Right lung (tissue), 10 donors: Measurements from ENCODE around the gene GTF2B. TPM values are rescaled to one million over a fixed set of nuclear protein-coding genes. Genes with fewer than 3 reads are reported as not detected.
A peak's percentile ranks its signal among the peaks of the same experiment; 100 is the strongest.
"Not testable (repeated sequence)": the region's sequence is repeated elsewhere in the genome, so short reads cannot be mapped to it uniquely, and the experiment has no call there.

Source experiments
- DNase-seq, 2 donors: peaks; one replicate each; pipeline ENCODE4 v3.0.0-alpha.2; 2013
- long read RNA-seq, 8 donors: transcript quantifications; one replicate each; lab custom pipeline, GENCODE V29; 2026
- polyA plus RNA-seq, 5 donors: library from polyadenylated mRNA; unstranded; fragments of 120-200 nt; gene quantifications; one replicate each; pipeline versions ENCODE4 v1.2.1 to v1.2.3, GENCODE V29; 2013; ENCODE audit warnings: inconsistent platforms in 1 of 5, low replicate concordance in 1 of 5; ENCODE audit not compliant: insufficient read length in 5 of 5, insufficient read depth in 1 of 5

GTF2B gene
- 10 to 100 TPM; 41.6 to 46.7 (median 43.6) TPM for polyA plus RNA-seq
- long read RNA-seq, donor 1, transcript GTF2B-201 (7 exons, 1,351 nt): major isoform, 23 of 35 reads
- long read RNA-seq, donor 1, partial matches to known transcripts: 12 of 35 reads
- long read RNA-seq, donor 1, other reads (novel, unspliced or antisense): 0 of 35 reads
- long read RNA-seq, donor 2, transcript GTF2B-201 (7 exons, 1,351 nt): major isoform, 21 of 21 reads
- long read RNA-seq, donor 2, partial matches to known transcripts: 0 of 21 reads
- long read RNA-seq, donor 2, other reads (novel, unspliced or antisense): 0 of 21 reads
- long read RNA-seq, donor 3, transcript GTF2B-201 (7 exons, 1,351 nt): major isoform, 14 of 71 reads
- long read RNA-seq, donor 3, partial matches to known transcripts: 57 of 71 reads
- long read RNA-seq, donor 3, other reads (novel, unspliced or antisense): 0 of 71 reads
- long read RNA-seq, donor 4, transcript GTF2B-201 (7 exons, 1,351 nt): major isoform, 15 of 15 reads
- long read RNA-seq, donor 4, partial matches to known transcripts: 0 of 15 reads
- long read RNA-seq, donor 4, other reads (novel, unspliced or antisense): 0 of 15 reads
- long read RNA-seq, donor 5, transcript GTF2B-201 (7 exons, 1,351 nt): major isoform, 24 of 30 reads
- long read RNA-seq, donor 5, partial matches to known transcripts: 6 of 30 reads
- long read RNA-seq, donor 5, other reads (novel, unspliced or antisense): 0 of 30 reads
- long read RNA-seq, donor 6, transcript GTF2B-201 (7 exons, 1,351 nt): major isoform, 28 of 93 reads
- long read RNA-seq, donor 6, partial matches to known transcripts: 65 of 93 reads
- long read RNA-seq, donor 6, other reads (novel, unspliced or antisense): 0 of 93 reads
- long read RNA-seq, donor 7, transcript GTF2B-201 (7 exons, 1,351 nt): major isoform, 15 of 58 reads
- long read RNA-seq, donor 7, partial matches to known transcripts: 43 of 58 reads
- long read RNA-seq, donor 7, other reads (novel, unspliced or antisense): 0 of 58 reads
- long read RNA-seq, donor 8, transcript GTF2B-201 (7 exons, 1,351 nt): major isoform, 7 of 7 reads
- long read RNA-seq, donor 8, partial matches to known transcripts: 0 of 7 reads
- long read RNA-seq, donor 8, other reads (novel, unspliced or antisense): 0 of 7 reads

DNA sequence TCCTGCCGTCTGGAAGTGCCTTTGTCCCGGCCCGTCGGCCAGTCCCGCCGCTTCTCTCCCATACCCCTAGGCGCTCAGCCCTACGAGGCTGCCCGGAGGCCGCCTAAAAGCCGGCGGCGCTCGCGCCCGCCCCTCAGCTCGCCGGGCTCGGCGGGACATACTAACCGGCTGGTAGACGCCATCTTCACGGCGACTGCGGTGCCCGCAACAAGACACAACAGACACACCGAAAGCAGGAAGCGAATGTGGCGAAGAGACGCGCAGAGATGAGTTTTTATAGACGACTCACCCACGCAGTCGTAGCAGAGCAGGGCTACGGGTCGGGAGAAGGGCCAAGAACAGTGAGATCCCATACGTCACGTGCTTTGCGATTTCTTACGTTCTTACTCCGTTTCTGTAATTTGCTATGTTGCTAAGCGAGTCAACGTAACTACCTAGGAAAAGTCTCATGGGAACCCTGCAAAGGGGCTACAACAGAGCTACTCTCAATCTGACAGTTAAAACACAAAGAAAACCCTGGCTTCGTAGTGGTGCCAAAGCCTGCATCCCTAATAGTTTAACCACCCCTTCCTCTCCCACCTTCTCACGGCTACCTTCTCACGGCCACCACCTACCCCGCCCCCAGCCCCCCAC, at the start of gene GTF2B:
GTF2B (minus strand) TSS at position 250 of the 633 bp plus-strand sequence; CDS start at position 182, 68 bp downstream.
- DNase-seq: peak; percentile 92 to 94

GRCh38 chr1:88938528-88938927, 47.2 kb upstream of the GTF2B start:
- not testable (repeated sequence) for DNase-seq

- no peak for DNase-seq
These were observed 45.5 kb upstream of the GTF2B start for GRCh38 chr1:88936760-88937342.

- no peak for DNase-seq
These were observed 44.8 kb upstream of the GTF2B start for GRCh38 chr1:88936223-88936523.

DNA sequence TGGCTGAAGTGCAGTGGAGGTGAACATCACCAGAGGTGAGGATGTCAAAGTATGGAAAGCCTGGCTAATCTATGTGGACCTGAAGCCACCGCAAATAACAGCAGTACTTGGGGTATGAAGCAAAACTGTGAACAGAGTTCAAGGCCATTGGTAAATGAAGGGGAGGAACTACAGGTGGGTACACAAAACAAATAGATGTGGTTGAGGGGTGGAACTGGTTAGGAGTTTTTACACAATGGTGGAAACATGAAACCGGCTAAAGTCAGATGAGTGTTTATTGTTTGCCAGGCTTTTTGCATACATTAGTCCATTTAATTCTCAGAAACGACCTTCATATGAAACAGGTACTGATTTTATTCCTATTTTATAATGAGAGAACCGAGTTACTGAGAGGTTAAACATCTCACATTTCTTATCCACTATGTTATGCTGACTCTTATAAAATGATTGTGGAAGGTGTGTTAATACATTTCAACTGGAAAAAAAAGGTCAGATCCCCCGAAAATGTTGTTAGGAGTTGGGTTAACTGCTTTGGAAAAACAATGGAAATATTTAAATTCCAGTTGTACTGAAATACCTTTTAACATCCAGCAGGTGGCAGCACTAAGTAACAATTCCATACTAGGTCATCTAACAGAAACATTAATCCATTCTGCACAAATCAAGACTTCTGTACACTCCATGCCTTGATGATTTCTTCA, 44.3 kb upstream of the GTF2B start:
- peak in 1 of 2 donors; percentile 20 for DNase-seq

GRCh38 chr1:88930176-88930575, 38.8 kb upstream of the GTF2B start:
- not testable (repeated sequence) for DNase-seq

DNA sequence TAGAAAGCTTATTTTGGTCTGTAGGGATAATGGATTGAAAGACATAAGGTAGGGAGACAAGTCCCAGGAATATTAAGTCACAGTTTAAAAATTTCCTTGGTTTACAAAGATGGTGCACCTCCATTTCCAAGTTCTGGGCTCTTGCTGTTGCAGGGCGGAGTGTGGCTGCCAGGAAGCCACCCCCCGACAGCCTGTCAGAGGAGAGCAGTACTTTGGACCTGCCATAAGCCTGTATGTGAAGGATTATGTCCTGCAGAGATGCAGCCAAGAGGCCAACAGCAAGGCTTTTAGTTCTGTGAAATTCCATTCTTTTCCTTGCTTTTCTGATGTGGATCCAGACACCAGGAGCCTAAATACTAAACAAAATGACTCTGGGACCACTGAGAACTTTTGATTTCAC, 31.9 kb upstream of the GTF2B start:
- no peak for DNase-seq

GRCh38 chr1:88922214-88922613, 30.8 kb upstream of the GTF2B start:
- DNase-seq: no peak

DNA sequence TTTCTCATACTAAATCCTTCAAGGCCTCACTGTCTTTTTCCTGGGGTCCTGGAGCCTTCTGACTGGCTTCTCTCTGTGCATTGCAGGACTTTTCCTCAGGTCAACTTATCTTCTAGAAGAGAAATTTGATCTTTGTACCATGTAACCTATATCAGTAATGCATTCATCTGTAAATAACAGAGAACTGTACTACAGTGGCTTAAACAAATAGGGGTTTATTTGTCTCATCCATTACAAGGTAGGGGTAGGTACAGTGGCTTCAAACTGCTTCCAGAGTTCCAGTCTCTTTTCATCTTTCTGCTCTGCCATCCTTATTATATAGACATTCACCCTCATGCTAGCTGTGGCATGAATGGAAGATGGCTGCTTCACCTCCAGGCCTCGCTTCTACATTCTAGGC, 29.5 kb upstream of the GTF2B start:
- no peak for DNase-seq

DNA sequence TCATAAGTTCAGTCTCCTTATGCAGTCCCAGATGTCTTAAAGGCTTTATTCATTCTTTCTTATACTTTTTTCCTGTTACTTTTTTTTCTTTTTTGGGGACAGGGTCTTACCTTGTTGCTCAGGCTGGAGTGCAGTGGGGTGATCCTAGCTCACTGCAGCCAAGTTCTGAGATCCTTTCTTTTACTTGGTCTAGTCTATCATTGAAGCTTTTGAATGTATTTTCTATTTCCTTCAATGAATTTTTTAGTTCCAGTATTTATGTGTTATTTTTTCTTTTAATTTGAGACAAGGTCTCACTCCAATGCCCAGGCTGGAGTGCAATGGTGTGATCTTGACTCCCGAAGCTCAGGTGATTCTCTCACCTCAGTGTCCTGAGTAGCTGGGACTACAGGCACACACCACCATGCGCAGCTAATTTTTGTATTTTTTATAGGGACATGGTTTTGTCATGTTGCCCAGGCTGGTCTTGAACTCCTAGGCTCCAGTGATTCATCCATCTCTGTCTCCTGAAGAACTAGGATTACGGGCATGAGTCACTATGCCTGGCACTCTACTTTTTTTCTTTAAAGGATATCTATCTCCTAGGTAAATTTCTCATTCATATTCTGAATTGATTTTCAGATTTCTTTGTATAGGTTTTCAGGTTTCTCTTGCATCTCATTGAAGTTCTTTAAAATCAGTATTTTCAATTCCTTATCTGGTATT, 26.1 kb upstream of the GTF2B start:
- DNase-seq: no peak

DNA sequence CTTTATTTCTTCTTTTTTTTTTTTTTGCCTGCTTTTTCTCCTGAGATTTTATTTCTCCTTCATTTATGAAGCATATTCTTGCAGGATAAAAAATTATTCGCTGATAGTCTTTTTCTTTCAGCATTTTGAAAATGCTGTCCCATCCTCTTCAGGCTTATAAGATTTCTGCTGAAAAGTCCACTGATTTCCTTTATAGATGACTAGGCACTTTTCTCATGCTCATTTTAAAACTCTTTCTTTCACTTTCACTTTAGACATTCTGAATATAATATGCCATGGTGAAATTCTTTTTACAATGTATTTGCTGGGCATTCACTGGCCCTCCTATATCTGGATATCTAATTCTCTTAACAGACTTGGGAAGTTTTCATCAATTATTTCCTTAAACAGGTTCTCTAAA, 25.5 kb upstream of the GTF2B start:
- no peak for DNase-seq

GRCh38 chr1:88911800-88912199, 20.4 kb upstream of the GTF2B start:
- not testable (repeated sequence) for DNase-seq

DNA sequence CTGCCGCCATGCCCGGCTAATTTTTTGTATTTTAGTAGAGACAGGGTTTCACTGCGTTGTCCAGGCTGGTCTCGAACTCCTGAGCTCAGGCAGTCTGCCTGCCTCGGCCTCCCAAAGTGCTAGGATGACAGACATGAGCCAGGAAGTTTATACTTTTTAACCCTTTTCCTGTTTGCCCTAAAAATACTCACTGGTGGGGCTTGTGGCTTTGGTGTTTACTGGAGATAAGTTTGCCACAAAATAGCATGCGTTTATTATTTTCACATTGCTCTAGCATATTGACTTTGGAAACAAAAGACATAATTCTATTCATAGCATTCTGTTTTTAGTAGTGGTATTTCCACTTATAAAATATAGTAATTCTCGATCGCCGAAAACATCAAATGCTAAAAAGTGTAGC, 19.8 kb upstream of the GTF2B start:
- DNase-seq: no peak

GRCh38 chr1:88910401-88910800, 19.0 kb upstream of the GTF2B start:
- DNase-seq: no peak

DNA sequence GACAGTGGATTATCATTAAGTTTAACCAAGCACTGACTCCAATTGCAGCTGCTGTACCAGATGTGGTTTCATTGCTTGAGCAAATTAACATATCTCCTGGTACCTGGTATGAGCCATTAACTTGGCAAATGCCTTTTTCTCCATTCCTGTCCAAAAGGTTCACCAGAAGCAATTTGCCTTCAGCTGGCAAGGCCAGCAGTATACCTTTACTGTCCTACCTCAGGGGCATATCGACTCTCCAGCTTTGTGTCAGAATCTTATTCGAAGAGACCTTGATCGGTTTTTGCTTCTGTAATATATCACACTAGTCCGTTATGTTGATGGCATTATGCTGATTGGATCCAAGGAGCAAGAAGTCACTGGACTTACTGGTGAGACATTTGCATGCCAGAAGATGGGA, 9.5 kb upstream of the GTF2B start:
- DNase-seq: no peak

DNA sequence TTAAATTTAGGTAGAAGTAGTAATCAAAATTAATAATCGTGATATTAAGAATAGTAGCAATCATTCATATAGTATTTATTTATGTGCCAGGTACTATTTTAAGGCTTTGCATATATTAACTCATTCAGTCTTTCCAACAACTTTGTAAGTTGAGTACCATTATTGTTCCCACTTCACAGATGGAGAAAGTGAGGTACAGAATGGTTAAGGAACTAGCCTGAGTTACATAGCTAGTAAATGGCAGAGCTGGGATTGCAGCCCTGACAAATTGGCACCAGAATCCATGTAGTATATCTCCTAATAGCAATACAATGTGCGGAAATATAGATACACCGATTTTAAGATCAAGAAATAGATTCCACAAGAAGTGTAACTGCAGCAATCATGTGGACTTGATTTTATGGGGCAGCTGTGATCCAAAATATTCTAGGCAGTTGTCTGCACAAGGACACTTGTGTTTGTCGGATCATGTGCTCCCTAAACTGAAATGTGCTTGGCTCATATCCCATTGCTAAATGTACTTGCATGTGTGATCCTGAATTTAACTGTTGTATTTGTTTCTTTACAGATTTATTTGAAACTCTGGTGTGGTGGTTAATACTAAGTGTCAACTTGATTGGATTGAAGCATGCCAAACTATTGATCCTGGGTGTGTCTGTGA, 5.8 kb upstream of the GTF2B start:
- no peak for DNase-seq

DNA sequence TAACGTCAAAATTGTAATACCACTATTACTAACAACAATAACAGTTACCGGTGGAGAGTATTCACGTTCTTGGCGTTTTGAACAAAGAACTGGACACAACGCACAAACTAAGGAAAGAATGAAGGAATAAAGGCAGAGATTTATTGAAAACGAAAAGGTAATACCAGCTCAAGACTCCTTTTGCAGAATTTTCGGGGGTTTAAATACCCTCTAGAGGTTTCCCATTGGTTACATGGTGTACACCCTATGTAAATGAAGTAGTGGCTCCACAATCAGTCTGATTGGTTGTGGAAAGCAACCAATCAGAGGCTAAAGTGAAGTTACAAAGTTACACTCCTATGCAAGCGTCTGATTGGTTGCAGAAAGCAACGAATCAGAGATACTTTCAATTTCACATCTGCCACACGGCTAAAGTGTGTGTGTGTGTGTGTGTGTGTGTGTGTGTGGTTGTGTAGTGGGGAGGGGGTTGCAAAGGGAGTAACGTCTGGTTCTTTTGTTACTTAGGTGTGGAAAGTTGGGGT, 1.1 kb upstream of the GTF2B start:
- DNase-seq: no peak

GRCh38 chr1:88891951-88892340, 579 bp upstream of the GTF2B start:
- DNase-seq: peak in 1 of 2 donors; percentile 32

GRCh38 chr1:88890791-88891317, 513 bp downstream of the GTF2B start:
- peak; percentile 30 to 32 for DNase-seq
